SJSA1 (cell line): ENCODE measurements around the gene MMAB. TPM values are rescaled to one million over a fixed set of nuclear protein-coding genes. Genes with fewer than 3 reads are reported as not detected.

Experiments used
- DNase-seq, 2 experiments: peaks; one replicate each; pipeline ENCODE4 v3.0.0-alpha.2; 2015 to 2020; ENCODE audit warnings: low spot score in 2 of 2, low read depth in 1 of 2
- H3K27ac ChIP-seq: fragments of 250-450 bp; sonication (Bioruptor Pico); 2 replicates; pipeline ENCODE4 v1.5.1; 2020; ENCODE audit warnings: mild to moderate bottlenecking, moderate library complexity
- H3K27me3 ChIP-seq: fragments of 250-450 bp; sonication (Bioruptor Pico); replicated peaks from 2 replicates; pipeline ENCODE4 v1.5.1; 2020; ENCODE audit warnings: mild to moderate bottlenecking, moderate library complexity
- H3K36me3 ChIP-seq: fragments of 250-450 bp; sonication (Bioruptor Pico); 2 replicates; pipeline ENCODE4 v1.5.1; 2020; ENCODE audit warnings: mild to moderate bottlenecking
- H3K4me1 ChIP-seq: fragments of 250-450 bp; sonication (Bioruptor Pico); replicated peaks from 2 replicates; pipeline ENCODE4 v1.6.1; 2021; ENCODE audit warnings: mild to moderate bottlenecking
- H3K4me3 ChIP-seq: fragments of 250-450 bp; sonication (Bioruptor Pico); 2 replicates; pipeline ENCODE4 v1.5.1; 2020; ENCODE audit warnings: mild to moderate bottlenecking
- H3K9me3 ChIP-seq: fragments of 250-450 bp; sonication (Bioruptor Pico); replicated peaks from 2 replicates; pipeline ENCODE4 v1.5.1; 2020; ENCODE audit warnings: mild to moderate bottlenecking
- total RNA-seq: library from RNA; depleted of rRNA; stranded (reverse); fragments of >200 nt; shearing (Covaris generic); gene quantifications from 2 replicates; pipeline ENCODE4 v1.2.3, GENCODE V29; 2014

MMAB gene
- total RNA-seq, 1 experiment from 2014 or later, result 33.3 TPM

GRCh38 chr12:109542014-109542413 lies 31.3 kb downstream of the MMAB start:
- Histone ChIP-seq H3K27ac (no peak overlapping the region), H3K27me3 (no peaks in the 10 kb centered on the region), H3K4me3 (no peak overlapping the region), H3K9me3 (no peaks in the 10 kb centered on the region; the same call in 1 of the 2 replicates), H3K4me1 (peaks cover 23% of the 10 kb centered on the region), H3K36me3 (peaks cover 4% of the 10 kb centered on the region; the same call in 1 of the 2 replicates)
- DNase-seq, result no peak

- Histone ChIP-seq H3K9me3 (no peaks in the 10 kb centered on the region; the same call in 1 of the 2 replicates), H3K4me3 (no peak overlapping the region), H3K4me1 (peaks cover 23% of the 10 kb centered on the region), H3K27me3 (no peaks in the 10 kb centered on the region), H3K36me3 (peaks cover 4% of the 10 kb centered on the region; the same call in 1 of the 2 replicates), H3K27ac (no peak overlapping the region)
- no peak for DNase-seq
Measured at GRCh38 chr12:109541413-109541726, 31.9 kb downstream of the MMAB start.

DNA sequence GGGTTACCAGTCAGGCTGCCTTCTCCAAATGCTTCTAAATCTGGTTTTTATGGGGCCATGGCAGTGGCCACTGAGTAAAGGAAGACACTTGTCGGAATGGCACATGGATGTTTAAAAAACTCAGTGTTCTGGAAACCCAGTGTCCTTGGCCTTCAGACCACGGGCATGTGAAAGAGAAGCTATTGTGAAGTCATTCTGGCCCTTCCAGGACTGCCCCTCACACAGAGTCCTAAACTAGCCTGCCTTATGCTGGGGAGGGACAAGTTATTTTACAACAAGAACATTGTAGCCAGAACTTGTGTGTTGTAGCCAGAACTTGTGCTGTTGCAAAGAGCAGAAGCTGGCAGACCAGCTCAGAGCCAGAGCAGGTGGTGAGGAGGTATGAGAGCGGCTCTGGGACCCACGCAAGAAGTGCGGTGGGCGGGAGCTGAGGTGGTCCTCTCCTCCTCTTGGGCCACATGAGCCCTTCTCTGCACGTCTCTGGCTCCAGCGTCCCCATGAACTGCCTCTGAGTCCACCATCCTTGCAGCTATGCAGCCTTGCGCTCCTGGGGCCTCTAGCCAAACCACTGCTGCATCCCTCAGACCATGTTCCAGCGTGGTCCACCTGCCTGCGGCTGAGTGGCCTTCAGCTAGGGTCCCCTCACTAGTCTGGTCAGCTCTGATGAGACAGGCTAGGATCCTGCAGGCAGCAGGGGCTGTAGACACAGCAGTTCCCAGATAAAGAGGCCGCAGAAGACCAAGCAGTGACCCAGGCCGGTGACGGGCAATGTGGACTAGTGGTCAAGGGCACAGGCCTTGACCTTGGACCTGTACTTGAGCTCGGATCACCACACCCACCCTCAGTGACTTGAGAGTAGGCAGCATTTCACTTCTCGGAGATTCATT lies 32.5 kb downstream of the MMAB start:
- H3K27me3 ChIP-seq, result no peaks in the 10 kb centered on the region
- peaks cover 23% of the 10 kb centered on the region for H3K4me1 ChIP-seq
- H3K27ac ChIP-seq, result no peak overlapping the region
- H3K4me3 ChIP-seq, result no peak overlapping the region
- H3K36me3 ChIP-seq, result peaks cover 4% of the 10 kb centered on the region; the same call in 1 of the 2 replicates
- DNase-seq, result no peak
- no peaks in the 10 kb centered on the region; the same call in 1 of the 2 replicates for H3K9me3 ChIP-seq

GRCh38 chr12:109539508-109539907 lies 33.8 kb downstream of the MMAB start:
- H3K4me3 ChIP-seq, result no peak overlapping the region
- DNase-seq, result peak in 1 of 2 experiments; percentile 45
- no peaks in the 10 kb centered on the region for H3K27me3 ChIP-seq
- no peaks in the 10 kb centered on the region; the same call in 1 of the 2 replicates for H3K9me3 ChIP-seq
- peaks cover 11% of the 10 kb centered on the region for H3K36me3 ChIP-seq
- peaks cover 18% of the 10 kb centered on the region for H3K4me1 ChIP-seq
- 0 out of 2 replicates have a peak overlapping the region, but pooled peaks have one; percentile 11 for H3K27ac ChIP-seq

GRCh38 chr12:109538191-109538863 lies 35.0 kb downstream of the MMAB start:
- H3K27me3 ChIP-seq, result no peaks in the 10 kb centered on the region

DNA sequence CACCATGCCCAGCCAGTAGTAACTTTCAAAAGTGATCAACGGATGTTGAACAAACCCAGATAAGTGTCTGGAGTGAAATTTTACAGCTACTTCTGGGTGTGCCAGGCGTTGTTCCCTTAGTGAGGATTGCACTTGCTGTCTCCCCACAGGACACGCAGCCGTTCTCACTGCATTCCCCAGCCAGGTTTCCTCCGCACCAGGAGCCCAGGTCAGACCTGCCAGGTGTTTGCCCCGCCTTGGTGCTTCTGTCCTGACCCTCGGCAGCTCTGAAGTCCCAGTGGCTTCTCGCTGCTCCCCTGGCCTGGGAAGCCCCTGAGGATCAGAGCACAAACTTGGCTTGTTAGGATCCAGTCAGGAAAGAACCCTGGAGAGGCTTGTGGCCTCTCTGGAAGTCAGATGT lies 36.2 kb downstream of the MMAB start:
- Histone ChIP-seq H3K4me3 (no peak overlapping the region), H3K9me3 (no peaks in the 10 kb centered on the region; the same call in 1 of the 2 replicates), H3K27ac (no peak overlapping the region), H3K36me3 (peaks cover 17% of the 10 kb centered on the region), H3K27me3 (no peaks in the 10 kb centered on the region), H3K4me1 (peaks cover 18% of the 10 kb centered on the region)
- DNase-seq, result no peak

More at GRCh38 chr12:109538191-109538863, 35.0 kb downstream of the MMAB start:
- H3K27ac ChIP-seq, result no peak overlapping the region
- no peaks in the 10 kb centered on the region; the same call in 1 of the 2 replicates for H3K9me3 ChIP-seq
- H3K4me3 ChIP-seq, result no peak overlapping the region
- peaks cover 18% of the 10 kb centered on the region for H3K4me1 ChIP-seq
- DNase-seq, result no peak
- peaks cover 12% of the 10 kb centered on the region for H3K36me3 ChIP-seq

GRCh38 chr12:109535863-109536250 lies 37.4 kb downstream of the MMAB start:
- Histone ChIP-seq H3K27me3 (no peaks in the 10 kb centered on the region), H3K4me3 (no peak overlapping the region), H3K36me3 (peaks cover 20% of the 10 kb centered on the region), H3K4me1 (peaks cover 23% of the 10 kb centered on the region), H3K27ac (no peak overlapping the region), H3K9me3 (no peaks in the 10 kb centered on the region)
- no peak for DNase-seq

GRCh38 chr12:109535231-109535862 lies 38.0 kb downstream of the MMAB start:
- no peak for DNase-seq
- peaks cover 23% of the 10 kb centered on the region for H3K4me1 ChIP-seq
- H3K36me3 ChIP-seq, result peaks cover 24% of the 10 kb centered on the region
- H3K4me3 ChIP-seq, result no peak overlapping the region
- H3K9me3 ChIP-seq, result no peaks in the 10 kb centered on the region
- no peak overlapping the region for H3K27ac ChIP-seq
- no peaks in the 10 kb centered on the region for H3K27me3 ChIP-seq

- H3K27me3 ChIP-seq, result no peaks in the 10 kb centered on the region
- no peak for DNase-seq
- no peak overlapping the region for H3K4me3 ChIP-seq
- no peaks in the 10 kb centered on the region for H3K9me3 ChIP-seq
- H3K36me3 ChIP-seq, result peaks cover 29% of the 10 kb centered on the region
- H3K27ac ChIP-seq, result no peak overlapping the region
- peaks cover 16% of the 10 kb centered on the region for H3K4me1 ChIP-seq
Measured at GRCh38 chr12:109534456-109534855, 38.8 kb downstream of the MMAB start.

DNA sequence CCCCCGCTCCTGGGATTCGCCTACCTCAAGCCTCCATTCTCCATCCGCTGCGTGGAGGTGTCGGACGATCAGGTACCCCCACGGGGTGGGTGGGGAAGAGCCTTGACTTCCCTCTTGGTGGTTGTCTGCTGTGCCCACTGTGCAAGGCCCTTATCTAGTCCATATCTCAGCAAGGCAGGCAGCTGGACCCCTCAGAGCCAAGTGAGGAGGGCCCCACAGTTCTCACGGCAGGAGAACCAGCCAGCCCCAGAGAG lies 39.9 kb downstream of the MMAB start:
- no peak overlapping the region for H3K27ac ChIP-seq
- H3K4me1 ChIP-seq, result peaks cover 6% of the 10 kb centered on the region
- H3K9me3 ChIP-seq, result no peaks in the 10 kb centered on the region

GRCh38 chr12:109532721-109533486 lies 40.4 kb downstream of the MMAB start:
- no peak overlapping the region for H3K27ac ChIP-seq
- no peaks in the 10 kb centered on the region for H3K9me3 ChIP-seq
- no peak for DNase-seq
- peaks cover 25% of the 10 kb centered on the region for H3K36me3 ChIP-seq
- no peaks in the 10 kb centered on the region for H3K27me3 ChIP-seq
- H3K4me3 ChIP-seq, result no peak overlapping the region
- peaks cover 5% of the 10 kb centered on the region for H3K4me1 ChIP-seq

More for the DNA sequence above, 39.9 kb downstream of the MMAB start:
- Histone ChIP-seq H3K36me3 (peaks cover 27% of the 10 kb centered on the region), H3K4me3 (no peak overlapping the region), H3K27me3 (no peaks in the 10 kb centered on the region)
- no peak for DNase-seq

DNA sequence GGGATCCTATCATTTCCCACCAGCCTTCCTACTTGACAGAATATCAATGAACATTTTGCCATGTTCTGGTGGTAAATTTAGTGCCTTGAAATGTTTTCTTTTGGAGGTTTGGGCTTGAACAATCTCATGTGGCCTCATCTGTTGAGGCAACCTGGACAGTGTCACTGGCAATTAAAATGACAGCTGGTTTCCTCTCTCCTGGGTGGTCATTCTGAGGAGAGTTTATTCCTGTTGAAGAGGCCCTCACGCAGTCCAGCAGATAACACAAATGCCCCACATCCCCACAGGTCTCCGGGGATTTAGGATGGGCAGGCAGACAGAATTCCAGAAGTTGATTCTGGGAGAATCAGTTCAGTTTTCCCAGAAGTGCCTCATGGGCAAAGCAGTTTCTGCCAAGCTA lies 41.9 kb downstream of the MMAB start:
- peaks cover 33% of the 10 kb centered on the region for H3K36me3 ChIP-seq
- H3K9me3 ChIP-seq, result no peaks in the 10 kb centered on the region
- H3K27ac ChIP-seq, result no peak overlapping the region
- no peak overlapping the region for H3K4me3 ChIP-seq
- DNase-seq, result no peak
- H3K4me1 ChIP-seq, result peaks cover 5% of the 10 kb centered on the region
- no peaks in the 10 kb centered on the region for H3K27me3 ChIP-seq
